AG04450 (cell line): ENCODE results near the gene SUPT16H. TPM values are rescaled to one million over a fixed set of nuclear protein-coding genes. Genes with fewer than 3 reads are reported as not detected.
"Not testable (repeated sequence)": the region's sequence is repeated elsewhere in the genome, so short reads cannot be mapped to it uniquely, and the experiment has no call there.

Source experiments
- CTCF ChIA-PET: fragments of 300-600, 350-600 bp; formaldehyde crosslinking; extraction: SDS; loops from one replicate; lab custom pipeline; 2022; ENCODE audit warnings: antibody characterized with exemption, inconsistent platforms; lab: Charles Lee
- POLR2A ChIA-PET: fragments of 350-600 bp; formaldehyde crosslinking; extraction: SDS; loops from one replicate; lab custom pipeline; 2021; ENCODE audit warnings: antibody characterized with exemption, inconsistent platforms; lab: Yijun Ruan, JAX
- DNase-seq: peaks from one replicate; pipeline ENCODE4 v3.0.0-alpha.2; 2011; ENCODE audit warnings: low read depth, low spot score
- H3K27ac ChIP-seq: one replicate; pipeline ENCODE4 v1.5.1; 2012; ENCODE audit warnings: low read depth, low read length, control low read depth
- H3K27me3 ChIP-seq: one replicate; pipeline ENCODE4 v1.6.0; 2012; ENCODE audit warnings: low read length; ENCODE audit not compliant: control insufficient read depth, insufficient read depth
- H3K4me3 ChIP-seq: 2 replicates; pipeline ENCODE4 v1.5.1; 2011; ENCODE audit warnings: mild to moderate bottlenecking, low read depth, low read length, control low read depth
- H3K9me3 ChIP-seq: 2 replicates; pipeline ENCODE4 v1.5.1; 2012; ENCODE audit warnings: low read length; ENCODE audit not compliant: control insufficient read depth, insufficient read depth
- CTCF ChIP-seq: IDR thresholded peaks from 2 replicates; pipeline ENCODE4 v1.5.1; 2011; ENCODE audit warnings: low read depth, low read length, control low read depth, inconsistent platforms
- polyA plus RNA-seq: library from polyadenylated mRNA; depleted of rRNA; stranded (reverse); fragments of >200 nt; gene quantifications from 2 replicates; pipeline ENCODE4 v1.2.3, GENCODE V29; 2011

Gene SUPT16H
- polyA plus RNA-seq, 1 experiment, result 70.7 TPM

GRCh38 chr14:21382886-21383847, 652 bp downstream of the SUPT16H start:
- peak overlapping the region; percentile 95 for H3K27ac ChIP-seq
- no peaks in the 10 kb centered on the region for H3K27me3 ChIP-seq
- CTCF ChIA-PET, result interaction anchor here (1.3 to 1.4 kb wide), 2 partner anchors 36 to 369 kb away, joined by 3 to 4 read pairs; no protein-coding TSS in a partner anchor
- H3K9me3 ChIP-seq, result no peaks in the 10 kb centered on the region
- peak overlapping the region; percentile 94 for H3K4me3 ChIP-seq
- no peak for DNase-seq
- POLR2A ChIA-PET, result no interaction called here
- TF ChIP-seq CTCF, result no peak

- no peak overlapping the region for H3K27ac ChIP-seq
- H3K4me3 ChIP-seq, result peak overlapping the region; percentile 1
- H3K27me3 ChIP-seq, result no peaks in the 10 kb centered on the region
- ChIA-PET POLR2A (no interaction called here), CTCF (interaction anchor here (1.3 to 1.4 kb wide), 2 partner anchors 35 to 368 kb away, joined by 3 to 4 read pairs; no protein-coding TSS in a partner anchor)
- no peak for DNase-seq
- no peak for TF ChIP-seq CTCF
- no peaks in the 10 kb centered on the region for H3K9me3 ChIP-seq
Measured at GRCh38 chr14:21382095-21382494, 1.7 kb downstream of the SUPT16H start.

DNA sequence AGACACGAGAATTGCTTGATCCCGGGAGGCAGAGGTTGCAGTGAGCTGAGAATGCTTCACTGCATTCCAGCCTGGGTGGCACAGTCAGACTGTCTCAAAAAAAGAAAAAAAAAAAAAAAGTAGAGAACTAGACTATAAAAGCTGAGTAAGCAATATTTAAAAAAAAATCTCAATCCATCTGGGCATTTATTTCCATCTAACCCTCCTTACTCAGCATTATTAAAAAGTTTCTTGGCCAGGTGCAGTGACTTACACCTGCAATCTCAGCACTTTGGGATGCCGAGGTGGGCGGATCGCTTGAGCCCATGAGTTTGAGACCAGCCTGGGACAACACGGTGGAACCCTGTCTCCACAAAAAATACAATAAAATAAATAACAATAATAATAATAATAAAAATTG, 4.5 kb downstream of the SUPT16H start:
- DNase-seq, result no peak
- Histone ChIP-seq H3K4me3 (no peak overlapping the region), H3K9me3 (no peaks in the 10 kb centered on the region), H3K27ac (no peak overlapping the region), H3K27me3 (no peaks in the 10 kb centered on the region)
- POLR2A ChIA-PET, result no interaction called here
- no peak for TF ChIP-seq CTCF
- CTCF ChIA-PET, result no interaction called here

DNA sequence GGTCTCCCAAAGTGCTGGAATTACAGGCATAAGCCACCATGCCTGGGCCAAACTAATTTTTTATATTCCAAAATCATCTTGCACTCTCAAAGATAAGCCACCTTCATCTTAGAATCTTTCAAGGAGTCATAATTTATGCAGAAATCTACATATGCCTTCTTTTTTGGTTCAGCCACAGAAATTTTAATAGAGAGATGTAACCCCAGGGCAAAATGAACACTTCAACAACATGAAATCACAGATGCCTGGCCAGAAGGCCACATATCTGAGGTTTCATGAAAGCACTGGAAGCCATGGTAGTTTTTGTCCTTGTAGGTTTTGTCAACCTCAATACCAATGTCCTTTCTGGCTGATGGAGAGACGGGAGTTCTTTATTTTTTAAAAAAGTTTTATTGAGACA, 9.8 kb downstream of the SUPT16H start:
- H3K27ac ChIP-seq, result no peak overlapping the region
- no peak for TF ChIP-seq CTCF
- no peaks in the 10 kb centered on the region for H3K27me3 ChIP-seq
- ChIA-PET POLR2A (no interaction called here), CTCF (no interaction called here)
- H3K4me3 ChIP-seq, result no peak overlapping the region
- H3K9me3 ChIP-seq, result no peaks in the 10 kb centered on the region
- DNase-seq, result no peak

GRCh38 chr14:21372814-21373213, 11.0 kb downstream of the SUPT16H start:
- H3K4me3 ChIP-seq, DNase-seq, H3K9me3 ChIP-seq, H3K27me3 ChIP-seq, POLR2A ChIA-PET, H3K27ac ChIP-seq: not testable (repeated sequence)
- CTCF ChIA-PET, result interaction anchor here (1.3 kb wide), 1 partner anchor 83 kb away, joined by 4 read pairs; the partner anchor contains the start of gene CHD8
